GM21360 (cell line): Measurements from ENCODE around the gene DYNC1LI2.
A peak's percentile ranks its signal among the peaks of the same experiment; 100 is the strongest.
"Not testable (repeated sequence)": the region's sequence is repeated elsewhere in the genome, so short reads cannot be mapped to it uniquely, and the experiment has no call there.

Experiments used
- ATAC-seq: cut with Tn5 transposase; IDR thresholded peaks from one replicate; pipeline ENCODE4 v1.9.1; 2021; ENCODE audit warnings: mild to moderate bottlenecking, moderate library complexity; ENCODE audit not compliant: unreplicated experiment

Gene DYNC1LI2

DNA sequence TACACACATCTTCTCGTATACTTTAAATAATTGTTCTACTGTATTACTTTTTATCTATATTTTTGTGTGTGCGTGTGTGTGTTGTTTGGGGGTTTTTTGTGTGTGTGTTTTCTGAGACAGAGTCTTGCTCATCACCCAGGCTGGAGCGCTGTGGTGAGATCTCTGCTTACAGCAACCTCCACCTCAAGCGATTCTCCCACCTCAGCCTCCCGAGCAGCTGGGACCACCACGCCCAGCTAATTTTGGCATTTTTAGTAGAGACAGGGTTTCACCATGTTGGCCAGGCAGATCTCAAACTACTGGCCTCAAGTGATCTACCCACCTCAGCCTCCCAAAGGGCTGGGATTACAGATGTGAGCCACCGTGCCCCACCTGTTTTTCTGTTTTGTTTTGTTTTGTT, 53.4 kb downstream of the DYNC1LI2 start:
- no peak for ATAC-seq

GRCh38 chr16:66696669-66697630, 54.5 kb downstream of the DYNC1LI2 start, which contains the start of gene CMTM4:
TSS of gene CMTM4 (minus strand) at chr16:66696743. CDS start at chr16:66696525, 218 bp downstream.
- ATAC-seq: peak; percentile 80

GRCh38 chr16:66695935-66696668, 55.3 kb downstream of the DYNC1LI2 start:
- peak; percentile 37 for ATAC-seq

DNA sequence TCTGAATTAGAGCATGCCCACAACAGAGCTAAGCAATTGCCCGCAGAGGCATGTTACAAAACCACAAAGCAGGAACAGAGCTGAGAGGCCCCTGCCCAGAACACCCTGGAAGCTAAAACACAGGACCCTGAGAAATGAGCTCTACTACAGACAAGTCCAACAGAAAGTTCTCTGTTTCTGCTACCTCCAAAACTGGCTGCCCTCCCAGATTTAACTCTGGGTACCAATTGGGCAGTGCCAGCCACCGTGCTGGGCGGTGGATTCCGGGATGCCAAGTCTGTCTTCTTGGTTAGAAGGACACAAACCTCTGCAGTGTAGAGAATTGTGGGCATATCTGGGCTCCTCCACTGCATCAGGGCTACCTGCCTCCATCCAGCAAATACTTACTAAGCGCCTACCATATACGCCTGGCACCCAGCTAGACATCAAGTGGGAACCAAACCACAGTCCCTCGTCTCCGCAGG, 55.9 kb downstream of the DYNC1LI2 start:
- ATAC-seq: no peak

DNA sequence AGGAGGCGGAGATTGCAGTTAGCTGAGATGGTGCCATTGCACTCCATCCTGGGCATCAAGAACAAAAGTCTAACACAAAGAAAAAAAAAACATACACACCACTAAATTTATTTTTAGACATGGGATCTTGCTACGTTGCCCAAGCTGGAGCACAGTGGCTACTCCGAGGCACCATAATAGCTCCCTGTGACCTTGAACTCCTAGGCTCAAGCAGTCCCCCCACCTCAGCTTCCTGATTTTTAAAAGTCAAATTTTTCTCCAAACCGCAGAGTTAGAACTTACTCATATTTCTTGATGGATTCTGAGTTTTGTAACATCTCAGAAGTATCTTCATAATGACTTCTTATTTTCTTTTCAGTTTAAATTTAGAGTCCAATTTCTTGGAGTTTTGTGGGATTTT, 58.3 kb downstream of the DYNC1LI2 start:
- no peak for ATAC-seq

DNA sequence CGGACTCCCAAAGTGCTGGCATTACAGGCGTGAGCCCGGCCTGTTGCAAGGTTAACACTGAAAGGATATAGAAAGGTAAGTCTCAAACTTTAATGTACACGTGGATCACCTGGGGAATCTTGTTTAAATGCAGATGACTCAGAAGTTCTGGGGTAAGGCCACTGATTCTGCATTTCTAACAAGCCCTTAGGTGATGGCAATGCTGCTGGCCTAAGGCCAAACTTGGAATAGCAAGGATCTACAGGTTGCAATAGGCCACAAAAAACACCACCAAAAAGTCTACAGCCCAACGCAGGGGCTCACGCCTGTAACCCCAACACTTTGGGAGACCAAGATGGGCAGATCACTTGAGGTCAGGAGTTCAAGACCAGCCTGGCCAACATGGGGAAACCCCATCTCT, 59.1 kb downstream of the DYNC1LI2 start:
- no peak for ATAC-seq

- no peak for ATAC-seq
Measured at GRCh38 chr16:66691234-66691633, 60.2 kb downstream of the DYNC1LI2 start.

GRCh38 chr16:66690106-66690847, 61.1 kb downstream of the DYNC1LI2 start:
- ATAC-seq: no peak

- ATAC-seq: no peak
Measured at GRCh38 chr16:66689282-66689681, 62.1 kb downstream of the DYNC1LI2 start.

- ATAC-seq: no peak
Measured at GRCh38 chr16:66687906-66688625, 63.3 kb downstream of the DYNC1LI2 start.

DNA sequence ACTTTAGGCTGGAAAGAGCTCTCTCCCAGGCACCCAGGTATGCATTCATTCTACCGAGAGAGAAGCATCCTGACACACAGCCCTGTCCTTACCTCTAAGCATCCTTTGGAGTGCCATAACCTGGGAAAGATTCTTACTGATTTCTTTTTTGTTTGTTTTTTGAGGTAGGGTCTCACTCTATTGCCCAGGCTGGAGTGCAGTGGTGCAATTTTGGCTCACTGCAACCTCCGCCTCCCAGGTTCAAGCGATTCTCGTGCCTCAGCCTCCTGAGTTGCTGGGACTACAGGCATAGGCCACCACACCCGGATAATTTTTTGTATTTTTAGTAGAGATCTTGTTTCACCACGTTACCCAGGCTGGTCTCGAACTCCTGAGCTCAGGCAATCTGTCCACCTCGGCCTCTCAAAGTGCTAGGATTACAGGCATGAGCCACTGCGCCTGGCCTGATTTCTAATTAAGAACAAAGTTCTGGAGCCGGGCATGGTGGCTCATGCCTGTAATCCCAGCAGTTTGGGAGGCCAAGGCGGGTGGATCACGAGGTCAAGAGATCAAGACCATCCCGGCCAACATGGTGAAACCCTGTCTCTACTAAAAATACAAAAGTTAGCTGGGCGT, 65.8 kb downstream of the DYNC1LI2 start:
- ATAC-seq: not testable (repeated sequence)

GRCh38 chr16:66682271-66682670, 69.1 kb downstream of the DYNC1LI2 start:
- no peak for ATAC-seq

DNA sequence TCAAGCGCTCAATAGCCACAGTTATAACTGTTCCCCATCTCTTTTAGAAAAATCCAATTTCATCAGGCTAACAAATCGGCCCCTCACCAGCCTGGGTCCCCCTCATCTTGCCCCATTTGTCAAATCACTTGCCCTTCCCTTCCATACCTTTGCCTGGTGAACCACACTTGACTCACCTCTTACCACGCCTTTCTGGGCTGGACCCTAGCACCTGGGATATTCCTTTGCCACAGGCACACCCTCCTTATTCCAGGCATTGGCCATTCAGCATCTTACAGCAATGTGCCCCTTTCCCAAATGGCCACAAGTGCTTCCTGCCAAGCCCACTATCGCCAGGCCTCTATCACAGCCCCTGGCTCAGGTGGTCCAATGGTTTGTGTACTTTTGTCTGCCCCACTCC, 69.7 kb downstream of the DYNC1LI2 start:
- ATAC-seq: no peak

- ATAC-seq: no peak
Measured at GRCh38 chr16:66678337-66678736, 73.1 kb downstream of the DYNC1LI2 start.

GRCh38 chr16:66677836-66678235, 73.6 kb downstream of the DYNC1LI2 start:
- no peak for ATAC-seq

DNA sequence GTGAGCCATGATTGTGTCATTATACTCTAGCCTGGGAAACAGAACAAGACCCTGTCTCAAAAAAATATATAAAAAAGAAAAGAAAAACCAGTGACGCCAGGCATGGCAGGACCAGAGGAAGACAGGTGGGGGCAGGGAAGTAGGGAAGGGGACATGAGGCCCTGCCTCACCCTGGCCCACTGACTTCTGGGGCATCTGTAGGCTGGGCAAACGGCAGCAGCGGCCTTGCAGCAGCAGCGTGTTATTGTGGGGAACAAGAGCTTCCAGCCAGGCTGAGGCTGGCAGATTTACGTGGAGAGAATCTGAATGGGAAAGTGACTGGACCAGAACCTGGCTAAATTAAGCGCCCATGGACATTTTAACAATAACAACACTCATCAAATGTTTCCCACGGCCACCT, 74.2 kb downstream of the DYNC1LI2 start:
- ATAC-seq: no peak

DNA sequence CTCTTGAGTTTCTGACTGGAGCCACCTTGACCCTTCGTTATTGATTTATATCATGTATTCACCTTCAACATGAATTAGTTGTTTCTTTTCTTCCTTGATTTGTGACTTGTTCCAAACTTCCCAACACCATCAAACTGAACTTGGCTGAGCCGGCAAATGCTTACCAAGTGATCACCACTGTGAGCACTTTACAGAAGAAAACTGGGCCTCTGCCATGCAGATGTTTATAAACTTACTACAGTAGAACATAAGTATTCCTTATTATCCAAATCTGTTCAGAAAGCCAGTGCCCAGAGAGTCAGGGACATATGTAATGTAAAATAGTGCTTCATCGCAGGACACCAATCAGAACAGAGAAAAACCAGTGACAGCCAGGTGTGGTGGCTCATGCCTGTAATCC, 74.8 kb downstream of the DYNC1LI2 start:
- no peak for ATAC-seq

DNA sequence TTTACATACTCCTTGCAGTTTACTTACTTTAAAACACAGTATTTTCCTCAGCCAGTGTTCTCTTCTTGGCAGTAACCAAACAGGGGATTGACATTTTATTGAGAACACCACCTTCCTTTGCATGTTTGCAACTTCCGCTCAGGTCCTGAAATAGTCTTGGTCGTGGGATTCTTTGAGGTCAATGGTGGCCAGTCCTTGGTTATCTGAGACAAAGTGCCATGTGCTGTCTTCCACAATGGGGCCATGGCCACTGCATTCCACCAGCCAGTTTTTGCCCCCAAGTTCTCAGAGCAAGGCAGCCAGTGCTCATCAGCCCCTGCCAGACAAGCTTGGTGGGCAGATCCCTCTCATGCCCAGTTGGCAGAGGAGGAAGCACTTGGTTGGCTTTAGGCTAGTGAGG, 77.7 kb downstream of the DYNC1LI2 start:
- no peak for ATAC-seq
